NCI-H748 (cell line): ENCODE results near the gene CPS1.
A peak's percentile ranks its signal among the peaks of the same experiment; 100 is the strongest.

Experiments used
- DNase-seq: peaks from one replicate; lab custom pipeline; 2025; ENCODE audit not compliant: unreplicated experiment; lab: John Stamatoyannopoulos, UW

Gene CPS1

GRCh38 chr2:210604666-210605065 lies 48.3 kb downstream of the CPS1 start:
- no peak for DNase-seq

DNA sequence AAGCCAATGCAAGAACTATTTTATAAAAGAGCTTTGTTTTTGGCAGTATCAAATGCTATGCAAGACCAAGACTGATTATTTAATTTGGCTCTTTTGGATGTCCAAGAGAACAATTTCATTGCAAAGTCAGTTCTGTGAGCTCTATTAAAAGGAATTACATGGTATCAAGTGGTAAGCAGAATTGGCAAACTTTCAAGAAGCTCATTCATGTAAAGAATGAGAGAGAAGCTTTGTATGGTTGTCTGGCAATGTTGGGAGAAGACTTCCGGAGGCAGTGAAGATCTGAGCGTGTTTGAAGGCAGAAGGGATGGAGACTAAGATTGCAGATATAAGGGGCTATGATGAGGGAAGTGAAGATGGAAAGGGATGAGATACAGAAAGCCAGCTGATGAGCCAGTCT lies 49.6 kb downstream of the CPS1 start:
- DNase-seq: no peak

- no peak for DNase-seq
Measured at GRCh38 chr2:210611466-210611865, 55.1 kb downstream of the CPS1 start.

DNA sequence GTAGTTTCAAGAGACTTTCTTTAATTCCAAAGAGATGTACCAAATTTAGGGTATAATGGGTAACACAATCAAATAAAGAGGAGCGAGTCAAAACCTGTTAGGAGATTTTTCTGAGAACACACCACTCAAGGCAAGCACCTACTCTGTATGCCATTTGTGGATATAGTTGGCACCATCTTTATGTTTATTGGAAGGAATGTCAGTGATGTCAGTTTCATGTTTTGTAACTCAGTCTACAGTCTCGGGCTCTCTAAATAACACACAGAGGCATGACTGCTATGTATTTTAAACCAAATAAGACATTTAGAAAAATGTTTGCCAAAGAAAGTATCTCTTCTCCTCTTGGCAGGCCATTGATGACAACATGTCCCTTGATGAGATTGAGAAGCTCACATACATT lies 59.7 kb downstream of the CPS1 start:
- no peak for DNase-seq

DNA sequence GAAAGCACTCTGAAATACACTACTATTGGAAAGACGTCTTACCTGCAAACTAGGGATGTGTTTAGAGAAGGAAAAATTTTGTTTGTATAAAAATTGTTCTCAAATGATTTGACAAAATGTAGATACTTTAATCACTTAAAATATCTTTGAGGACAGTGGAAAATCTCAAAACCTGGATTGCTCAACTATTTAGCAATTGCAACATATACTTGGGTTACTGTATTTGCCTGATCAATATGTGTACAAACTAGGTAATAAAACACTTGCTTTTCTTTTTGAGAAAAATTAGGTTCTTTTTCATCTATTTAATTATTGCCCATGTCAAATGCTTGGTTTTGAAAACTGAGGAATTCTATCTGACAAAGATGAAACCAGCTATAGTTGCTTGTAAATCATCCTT lies 60.9 kb downstream of the CPS1 start:
- no peak for DNase-seq

DNA sequence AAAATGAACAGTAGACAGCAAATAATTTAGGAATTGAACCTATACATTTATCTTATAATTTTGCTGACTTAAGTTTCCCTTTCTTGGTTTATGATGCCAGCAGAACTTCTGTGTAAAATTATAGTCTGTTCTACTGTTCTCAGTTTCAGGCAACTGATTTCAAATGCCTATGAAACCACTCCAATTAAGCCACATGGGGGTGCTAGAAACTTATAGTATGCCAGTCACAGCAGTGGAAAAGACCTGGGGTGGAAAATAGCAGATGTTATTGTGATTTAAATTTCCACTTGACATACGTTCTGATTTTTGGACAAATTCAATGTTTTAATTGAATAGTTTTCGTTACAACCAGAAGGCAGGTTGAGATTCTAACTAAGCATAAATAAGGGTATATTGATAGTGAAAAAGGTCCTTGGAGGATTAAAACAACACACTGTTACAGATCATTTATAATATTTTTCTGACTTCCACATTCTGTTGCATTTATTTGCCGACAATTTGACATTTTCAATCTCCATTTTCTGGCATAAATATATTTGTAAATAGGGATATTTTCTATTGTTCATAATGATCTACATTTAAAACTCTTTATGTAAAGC lies 61.4 kb downstream of the CPS1 start:
- DNase-seq: peak; percentile 81

- DNase-seq: no peak
Measured at GRCh38 chr2:210620456-210620855, 64.1 kb downstream of the CPS1 start.

DNA sequence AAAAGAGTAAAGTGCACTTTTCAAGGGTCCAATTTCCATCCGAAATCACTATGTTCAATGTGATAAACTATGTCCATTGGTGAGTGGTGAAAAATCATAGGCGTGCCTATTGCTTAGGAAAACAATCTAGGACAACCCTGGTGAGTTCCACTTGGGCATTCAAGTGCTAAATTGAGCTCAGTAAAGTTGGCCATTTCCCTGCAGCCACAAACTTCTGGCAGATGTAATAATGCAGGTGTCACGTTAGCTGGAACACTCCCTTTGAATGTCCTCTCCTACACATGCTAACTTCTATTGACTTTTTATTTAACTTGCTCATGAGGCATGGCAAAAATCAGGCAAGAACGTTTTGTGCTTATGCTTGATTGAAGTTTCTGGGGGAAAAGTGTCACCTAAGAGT lies 67.1 kb downstream of the CPS1 start:
- DNase-seq: no peak

DNA sequence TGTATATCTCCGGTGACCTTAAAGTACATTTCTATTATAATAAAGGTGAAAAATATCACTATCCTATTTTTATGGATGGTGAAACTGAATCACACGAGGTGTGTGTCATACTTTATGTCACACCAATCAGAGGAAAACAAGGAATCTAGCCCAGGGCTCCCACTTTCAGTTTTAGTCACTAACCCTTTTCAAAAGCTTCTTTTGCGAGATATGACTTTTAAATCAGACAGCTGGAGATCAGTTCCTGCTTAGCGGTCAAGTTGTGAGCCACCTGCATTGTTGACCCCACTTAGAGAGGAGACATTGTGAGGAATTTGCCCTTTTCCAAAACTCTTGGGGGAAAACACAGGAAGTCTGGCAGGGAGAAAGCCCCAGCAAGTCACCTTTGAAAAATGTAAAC lies 70.5 kb downstream of the CPS1 start:
- DNase-seq: no peak

DNA sequence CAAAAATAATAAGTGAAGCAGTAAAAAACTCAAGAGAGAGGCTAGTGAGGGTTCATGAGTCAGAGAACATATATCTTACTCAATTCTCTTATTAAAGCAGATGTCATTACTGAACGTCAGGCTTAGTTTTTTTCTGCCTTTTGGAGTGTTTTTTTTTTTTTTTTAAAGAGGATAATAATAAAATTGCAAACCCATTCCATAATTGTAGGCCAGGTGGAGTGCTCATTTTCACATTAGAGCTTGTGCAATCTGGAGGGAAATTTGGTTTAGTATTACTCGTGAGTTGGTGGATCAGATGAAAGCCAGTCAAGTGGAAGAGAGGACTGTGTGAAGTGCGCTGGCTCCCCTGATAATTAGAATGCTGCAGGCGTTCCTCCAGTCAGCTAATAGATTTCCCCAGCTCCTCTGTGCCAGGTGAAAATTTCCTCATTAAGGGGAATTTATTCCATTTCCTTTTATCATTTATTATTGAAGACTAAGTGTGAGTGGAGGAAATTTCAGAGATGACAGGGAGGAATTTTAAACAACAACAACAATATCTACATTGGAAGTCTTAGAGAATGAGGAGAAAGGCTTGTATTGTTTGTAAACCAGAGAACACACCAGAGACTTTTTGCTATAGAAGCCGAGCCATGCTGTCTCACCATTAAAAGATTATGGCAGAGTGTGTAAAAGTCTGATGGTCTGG lies 74.6 kb downstream of the CPS1 start:
- DNase-seq: peak; percentile 74

DNA sequence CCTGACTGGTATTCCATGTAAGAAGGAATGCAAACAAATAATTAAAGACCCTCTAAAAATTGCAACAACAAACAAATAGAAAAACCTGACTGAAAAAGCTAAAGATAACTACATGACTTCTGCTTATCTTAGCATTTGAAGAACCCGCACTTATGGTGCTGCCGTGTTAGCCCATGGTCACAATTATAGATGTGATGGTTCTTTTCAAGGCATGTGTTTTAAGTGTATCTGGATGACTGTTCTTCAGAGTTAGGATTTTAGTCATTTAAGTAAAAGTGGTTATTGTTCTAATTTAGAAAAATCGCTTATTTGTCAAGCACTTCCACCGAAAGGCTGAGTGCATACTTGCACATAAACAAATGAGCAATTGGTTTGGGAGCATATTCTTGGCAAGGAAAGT lies 77.3 kb downstream of the CPS1 start:
- no peak for DNase-seq

DNA sequence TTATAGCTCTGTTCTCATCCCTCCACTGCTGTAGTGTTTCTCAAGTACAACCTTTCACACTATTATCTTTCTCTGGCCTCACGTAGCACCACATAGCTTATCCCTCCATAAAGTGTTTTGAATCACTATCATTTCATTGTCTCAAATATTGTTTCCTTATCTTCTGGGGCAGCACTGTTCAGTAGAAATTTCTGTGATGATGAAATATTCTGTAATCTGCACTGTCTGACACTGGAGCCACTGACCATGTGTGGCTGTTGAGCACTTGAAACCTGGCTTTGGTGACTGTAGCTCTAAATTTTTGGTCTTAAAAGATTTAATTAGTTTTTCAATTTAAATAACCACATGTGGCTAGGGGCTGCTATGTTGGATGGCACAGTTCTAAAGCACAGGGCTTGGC lies 78.9 kb downstream of the CPS1 start:
- DNase-seq: no peak

DNA sequence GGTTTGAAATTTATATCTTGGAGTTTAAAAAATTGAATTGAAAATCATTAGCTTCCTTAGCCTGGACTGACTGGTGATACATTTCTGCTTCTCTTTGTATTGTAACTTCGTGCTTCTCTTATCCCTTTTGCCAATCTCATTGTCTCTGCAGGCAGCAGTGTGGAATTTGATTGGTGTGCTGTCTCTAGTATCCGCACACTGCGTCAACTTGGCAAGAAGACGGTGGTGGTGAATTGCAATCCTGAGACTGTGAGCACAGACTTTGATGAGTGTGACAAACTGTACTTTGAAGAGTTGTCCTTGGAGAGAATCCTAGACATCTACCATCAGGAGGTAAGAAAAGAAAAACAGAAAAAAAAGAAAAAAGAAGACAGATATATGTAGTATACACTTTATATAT lies 85.9 kb downstream of the CPS1 start:
- no peak for DNase-seq

- DNase-seq: no peak
Measured at GRCh38 chr2:210647151-210647550, 90.8 kb downstream of the CPS1 start.

DNA sequence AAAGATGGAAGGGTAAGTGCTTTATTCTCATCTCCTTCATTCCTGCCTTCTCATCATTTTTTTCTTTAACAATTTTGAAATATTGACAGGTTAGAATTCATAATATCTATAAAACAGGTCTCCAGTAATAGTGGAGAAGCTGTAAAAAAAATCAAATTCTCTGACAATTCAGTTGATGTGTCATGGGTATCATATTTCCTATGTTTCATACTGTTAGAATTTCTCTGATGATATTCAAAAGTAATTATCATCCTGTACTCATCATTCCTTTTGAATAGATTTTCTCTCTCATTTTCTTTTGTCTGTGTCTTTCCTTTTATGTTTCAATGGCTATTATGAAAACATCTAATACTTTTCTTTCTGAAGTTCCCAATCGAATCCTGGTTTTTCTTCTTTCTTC lies 97.7 kb downstream of the CPS1 start:
- no peak for DNase-seq

- no peak for DNase-seq
Measured at GRCh38 chr2:210655229-210655975, 99.0 kb downstream of the CPS1 start.

- DNase-seq: no peak
Measured at GRCh38 chr2:210657874-210658273, 101.5 kb downstream of the CPS1 start.

DNA sequence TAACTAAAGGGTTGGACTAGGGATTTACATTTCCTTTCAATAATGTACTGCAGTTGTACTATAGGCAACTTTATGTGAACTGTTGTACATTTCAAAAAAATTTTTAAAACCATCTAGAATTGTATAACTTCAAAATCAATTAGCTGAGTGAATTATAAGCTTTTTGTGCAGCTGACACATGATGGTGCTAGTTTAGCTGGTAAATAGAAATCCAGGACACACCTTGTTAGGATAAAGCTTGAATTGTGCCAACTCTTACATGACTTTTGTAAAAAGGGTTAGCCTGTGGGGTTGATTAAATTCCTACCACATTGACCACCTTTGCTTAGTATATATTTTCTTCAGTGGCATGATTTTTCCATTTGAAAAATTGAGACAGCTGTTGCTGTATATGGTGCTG lies 104.4 kb downstream of the CPS1 start:
- DNase-seq: no peak

DNA sequence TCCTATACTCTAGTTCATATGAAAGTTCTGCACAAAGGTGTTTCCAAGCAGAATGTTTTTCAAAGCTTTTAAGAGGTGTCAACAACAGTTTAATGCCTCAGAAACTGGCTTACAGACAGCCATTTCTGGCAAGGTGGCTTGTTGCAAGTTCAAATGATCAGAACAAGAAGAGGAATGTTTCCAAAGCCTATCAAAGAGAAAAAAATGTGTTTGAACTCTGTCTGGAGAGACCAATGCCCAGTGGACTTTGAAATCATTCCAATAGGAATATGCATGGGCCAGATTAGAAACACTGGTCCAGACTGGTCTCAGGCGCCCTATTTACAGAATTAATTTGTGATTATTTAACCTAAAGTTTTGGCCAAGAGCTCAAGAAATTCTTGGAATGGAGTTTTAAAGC lies 106.2 kb downstream of the CPS1 start:
- no peak for DNase-seq

DNA sequence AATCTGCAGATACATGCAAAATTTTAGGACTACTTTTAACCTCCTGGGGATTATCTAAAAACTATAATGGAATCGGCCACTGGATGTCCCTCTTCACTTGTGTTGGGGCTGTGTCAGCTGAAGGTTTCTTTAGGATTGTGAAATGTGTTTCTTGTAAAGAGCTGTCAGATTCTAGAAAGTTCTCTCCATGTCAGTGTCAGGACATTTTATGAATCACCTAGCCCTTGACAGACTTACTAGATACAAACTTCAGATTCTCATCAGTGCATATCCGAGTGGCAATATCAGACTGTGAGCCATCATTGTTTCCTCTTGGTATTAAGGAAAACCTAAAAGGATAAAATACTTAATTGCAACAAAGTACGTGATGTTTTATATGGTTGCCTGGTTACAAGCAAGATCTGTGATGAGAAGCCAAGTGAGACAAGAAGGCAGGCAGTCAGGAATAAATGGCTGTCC lies 107.3 kb downstream of the CPS1 start:
- peak; percentile 75 for DNase-seq

DNA sequence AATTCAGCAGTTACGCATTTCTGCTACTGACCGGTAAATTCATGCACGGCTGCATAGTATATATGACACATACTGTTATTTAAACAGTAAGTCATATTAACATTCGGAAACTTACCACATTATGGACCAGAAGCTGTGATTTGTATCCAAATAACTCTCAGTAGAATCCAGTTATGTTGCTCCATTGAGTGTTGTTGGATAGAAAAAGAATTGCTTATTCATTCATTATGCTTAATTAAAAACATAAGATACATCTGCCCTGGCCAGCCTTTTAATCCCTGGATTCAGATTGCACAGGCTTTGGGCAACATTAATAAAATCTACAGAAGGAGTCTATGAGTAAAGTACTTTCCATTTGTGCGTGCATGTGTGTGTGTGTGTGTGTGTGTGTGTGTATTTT lies 111.3 kb downstream of the CPS1 start:
- DNase-seq: no peak

GRCh38 chr2:210671065-210671464 lies 114.7 kb downstream of the CPS1 start:
- DNase-seq: no peak
